Small intestine (tissue), 7 donors: ENCODE results near the gene BOK. TPM values are rescaled to one million over a fixed set of nuclear protein-coding genes. Genes with fewer than 3 reads are reported as not detected.

Source experiments
- DNase-seq, 2 donors: peaks; one replicate each; pipeline versions ENCODE4 v3.0.0 to v3.0.0-alpha.2; 2013
- FAIRE-seq: peaks from 2 replicates; lab custom pipeline; 2012; peaks lifted over from hg19 to GRCh38; lab: Jason Lieb, UNC
- H3K27ac ChIP-seq, 3 donors: one replicate each; pipeline ENCODE4 v1.5.1; 2013; ENCODE audit warnings: low read length in 2 of 3, mild to moderate bottlenecking in 2 of 3, control low read depth in 1 of 3, inconsistent platforms in 1 of 3, low read depth in 1 of 3, moderate library complexity in 1 of 3
- H3K27me3 ChIP-seq, 3 donors: one replicate each; pipeline ENCODE4 v1.6.1; 2013; ENCODE audit warnings: low read length in 3 of 3, inconsistent platforms in 1 of 3; ENCODE audit not compliant: control insufficient read depth in 3 of 3, insufficient read depth in 3 of 3
- H3K36me3 ChIP-seq, 3 donors: one replicate each; pipeline ENCODE4 v1.6.1; 2013; ENCODE audit warnings: low read length in 3 of 3, inconsistent platforms in 1 of 3, low read depth in 1 of 3, mild to moderate bottlenecking in 1 of 3, moderate library complexity in 1 of 3; ENCODE audit not compliant: control insufficient read depth in 3 of 3, insufficient read depth in 2 of 3
- H3K4me1 ChIP-seq, 3 donors: one replicate each; pipeline ENCODE4 v1.6.1; 2013; ENCODE audit warnings: low read length in 2 of 3, inconsistent platforms in 1 of 3, low read depth in 1 of 3, mild to moderate bottlenecking in 1 of 3, moderate library complexity in 1 of 3; ENCODE audit not compliant: control insufficient read depth in 3 of 3, insufficient read depth in 2 of 3
- H3K4me3 ChIP-seq, 3 donors: one replicate each; pipeline ENCODE4 v1.5.1; 2013; ENCODE audit warnings: low read length in 3 of 3, control low read depth in 1 of 3, inconsistent platforms in 1 of 3, low read depth in 1 of 3, mild to moderate bottlenecking in 1 of 3, moderate library complexity in 1 of 3
- H3K9me3 ChIP-seq, 2 donors: one replicate each; pipeline ENCODE4 v1.6.1; 2013; ENCODE audit warnings: low read depth in 1 of 2, low read length in 1 of 2; ENCODE audit not compliant: control insufficient read depth in 2 of 2, insufficient read depth in 1 of 2
- WGBS, 3 donors: extraction: QIAGEN DNeasy Blood & Tissue Kit; methylation state at CpG; one replicate each; pipeline ENCODE4 v1.1.7; 2013; 5-methylcytosine and 5-hydroxymethylcytosine counted together
- polyA plus RNA-seq, 4 donors: library from polyadenylated mRNA; stranded (reverse) in 3 of 4; unstranded in 1 of 4; fragments of 200-250 nt in 3 of 4; fragments of 120-200 nt in 1 of 4; gene quantifications; one replicate each; pipeline versions ENCODE4 v1.2.1 to v1.2.3, GENCODE V29; 2013
- donor health status: healthy with polysubstance abuse.
- donor health status: control.
- donor health status: control.
- donor health status: Bipolar disorder and iron deficiency.
- donor health status: healthy.

BOK gene
- polyA plus RNA-seq, 4 donors, result 4.5 to 15.5 (median 9.9) TPM

DNA sequence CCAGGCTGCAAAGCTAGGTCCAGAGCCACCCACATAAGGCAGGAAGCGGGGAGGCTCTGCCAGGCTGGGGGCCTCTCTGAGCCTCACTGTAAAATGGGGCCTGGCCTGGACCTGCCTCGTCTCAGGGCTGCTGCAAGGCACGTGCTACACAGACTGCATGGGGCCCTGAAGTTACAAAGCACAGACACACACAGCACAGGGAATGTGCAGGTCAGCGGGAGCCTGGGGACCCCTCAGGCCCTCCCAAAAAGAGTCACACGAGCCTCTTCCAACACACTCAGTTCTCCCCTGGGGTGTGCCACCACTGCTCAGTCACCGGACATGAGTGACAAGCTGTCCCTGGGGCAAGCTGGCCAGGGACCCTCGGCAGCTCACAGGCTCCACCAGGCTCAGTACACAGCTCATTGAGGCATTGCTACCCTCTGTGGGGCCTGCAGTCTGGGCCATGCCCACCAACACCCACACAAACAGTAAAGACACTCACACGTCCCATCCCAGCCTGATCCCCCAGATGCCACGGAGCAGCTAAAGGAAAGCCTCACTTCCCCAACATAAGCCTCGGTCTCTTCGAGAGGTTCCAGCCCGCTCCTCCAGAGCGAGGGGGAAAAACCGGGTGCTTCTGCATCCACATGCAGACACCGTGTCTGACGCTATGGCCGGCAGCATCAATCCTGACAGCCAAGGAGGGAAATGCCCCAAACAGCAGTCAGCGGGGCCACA, 33.7 kb downstream of the BOK start:
- no peak for FAIRE-seq
- peaks cover 10 to 67% (median 13%) of the 10 kb centered on the region in 3 donors for H3K36me3 ChIP-seq
- H3K27me3 ChIP-seq, result no peaks in the 10 kb centered on the region
- no peaks in the 10 kb centered on the region for H3K4me1 ChIP-seq
- 92 to 96% (median 94%) methylated on average over 18 of the region's 18 CpGs for WGBS, 3 donors
- peaks cover under 1 to 8% of the 10 kb centered on the region in 2 donors for H3K9me3 ChIP-seq
- DNase-seq, result no peak
- no peak overlapping the region for H3K27ac ChIP-seq
- no peak overlapping the region for H3K4me3 ChIP-seq

DNA sequence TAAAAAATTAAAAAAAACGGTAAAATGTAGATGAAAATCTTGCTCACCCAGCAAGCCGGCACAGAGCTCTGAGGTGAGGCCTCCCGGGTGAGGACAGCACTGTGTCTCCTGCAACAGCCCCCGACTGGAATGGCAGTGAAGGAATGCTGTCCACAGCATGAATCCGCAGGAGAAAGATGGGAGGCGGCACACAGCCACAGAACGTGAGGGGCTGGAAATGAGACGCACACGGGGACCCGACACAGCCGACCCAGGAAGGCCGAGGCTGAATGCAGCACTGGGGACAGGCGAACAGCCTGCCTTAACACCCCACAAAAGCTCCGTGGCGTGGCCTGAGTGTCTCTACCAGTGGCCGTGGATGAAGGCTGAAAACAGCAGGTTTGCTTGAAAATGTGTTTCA, 34.7 kb downstream of the BOK start:
- Histone ChIP-seq H3K4me1 (no peaks in the 10 kb centered on the region), H3K9me3 (peaks cover 0 to 3% of the 10 kb centered on the region in 2 donors), H3K27ac (no peak overlapping the region), H3K27me3 (no peaks in the 10 kb centered on the region), H3K36me3 (peaks cover 10 to 71% (median 16%) of the 10 kb centered on the region in 3 donors), H3K4me3 (no peak overlapping the region)
- WGBS, 3 donors, result 94 to 97% (median 94%) methylated on average over 16 of the region's 16 CpGs
- FAIRE-seq (no peak), DNase-seq (no peak)

- FAIRE-seq (no peak), DNase-seq (no peak)
- no peaks in the 10 kb centered on the region for H3K27me3 ChIP-seq
- H3K9me3 ChIP-seq, result no peaks in the 10 kb centered on the region
- H3K4me1 ChIP-seq, result no peaks in the 10 kb centered on the region
- 89 to 95% (median 94%) methylated on average over 15 of the region's 15 CpGs for WGBS, 3 donors
- H3K27ac ChIP-seq, result no peak overlapping the region
- H3K36me3 ChIP-seq, result peaks cover 10 to 66% (median 13%) of the 10 kb centered on the region in 3 donors
- H3K4me3 ChIP-seq, result no peak overlapping the region
Observed at GRCh38 chr2:241595600-241596140, 37.1 kb downstream of the BOK start.

DNA sequence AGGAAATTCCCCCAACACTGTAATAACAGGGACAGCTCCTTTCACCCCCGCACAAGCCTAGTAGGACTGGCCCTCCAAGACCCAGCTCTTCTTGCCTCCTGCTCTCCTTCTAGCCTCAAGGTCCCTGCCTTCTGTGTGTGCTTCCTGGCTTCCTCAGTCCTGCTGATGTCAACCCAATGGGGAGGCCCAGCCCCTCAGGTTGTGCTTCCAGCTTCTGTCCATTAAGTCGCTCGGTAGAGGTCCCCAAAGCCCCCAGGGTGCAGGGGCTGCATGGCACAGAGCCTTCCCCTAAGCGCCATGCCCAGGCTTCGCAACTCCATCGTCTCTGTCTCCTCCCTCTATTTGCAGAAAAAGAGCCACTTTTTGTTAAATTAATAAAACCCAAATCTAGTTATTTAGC, 39.0 kb downstream of the BOK start:
- Histone ChIP-seq H3K4me1 (no peaks in the 10 kb centered on the region), H3K27me3 (no peaks in the 10 kb centered on the region), H3K27ac (no peak overlapping the region), H3K4me3 (no peak overlapping the region), H3K36me3 (peaks cover 10 to 65% (median 12%) of the 10 kb centered on the region in 3 donors), H3K9me3 (no peaks in the 10 kb centered on the region)
- DNase-seq (no peak), FAIRE-seq (no peak)
- WGBS, 3 donors, result 94 to 95% (median 95%) methylated on average over 6 of the region's 6 CpGs

- no peak overlapping the region for H3K27ac ChIP-seq
- no peak overlapping the region for H3K4me3 ChIP-seq
- no peaks in the 10 kb centered on the region for H3K4me1 ChIP-seq
- peaks cover 11 to 65% (median 17%) of the 10 kb centered on the region in 3 donors for H3K36me3 ChIP-seq
- no peaks in the 10 kb centered on the region for H3K9me3 ChIP-seq
- DNase-seq, result no peak
- H3K27me3 ChIP-seq, result no peaks in the 10 kb centered on the region
- WGBS, 3 donors, result 84 to 86% (median 86%) methylated on average over 5 of the region's 5 CpGs
- FAIRE-seq, result no peak
Observed at GRCh38 chr2:241598061-241598460, 39.5 kb downstream of the BOK start.

- FAIRE-seq (no peak), DNase-seq (peak in 1 of 2 donors; percentile 43)
- Histone ChIP-seq H3K27me3 (no peaks in the 10 kb centered on the region), H3K4me1 (no peaks in the 10 kb centered on the region), H3K9me3 (no peaks in the 10 kb centered on the region), H3K4me3 (no peak overlapping the region), H3K27ac (no peak overlapping the region), H3K36me3 (peaks cover 11 to 64% (median 16%) of the 10 kb centered on the region in 3 donors)
- WGBS, 3 donors, result 44 to 75% (median 50%) methylated on average over 1 of the region's 1 CpG
Observed at GRCh38 chr2:241598487-241598886, 39.9 kb downstream of the BOK start.

- FAIRE-seq (no peak), DNase-seq (no peak)
- Histone ChIP-seq H3K36me3 (peaks cover 6 to 60% (median 11%) of the 10 kb centered on the region in 3 donors), H3K4me1 (no peaks in the 10 kb centered on the region), H3K27ac (no peak overlapping the region), H3K4me3 (no peak overlapping the region), H3K27me3 (no peaks in the 10 kb centered on the region), H3K9me3 (no peaks in the 10 kb centered on the region)
- WGBS, 3 donors, result 77 to 93% (median 90%) methylated on average over 6 of the region's 6 CpGs
Observed at GRCh38 chr2:241599615-241600014, 41.1 kb downstream of the BOK start.

GRCh38 chr2:241601841-241602240, 43.3 kb downstream of the BOK start:
- no peaks in the 10 kb centered on the region for H3K9me3 ChIP-seq
- H3K4me3 ChIP-seq, result no peak overlapping the region
- H3K4me1 ChIP-seq, result no peaks in the 10 kb centered on the region
- WGBS, 3 donors, result 92 to 97% (median 95%) methylated on average over 12 to 13 of the region's 13 CpGs
- DNase-seq (no peak), FAIRE-seq (no peak)
- peaks cover 13 to 64% (median 15%) of the 10 kb centered on the region in 3 donors for H3K36me3 ChIP-seq
- no peaks in the 10 kb centered on the region for H3K27me3 ChIP-seq
- H3K27ac ChIP-seq, result no peak overlapping the region
